SKM-1 treated with dmso at 0.1 percent for 144 hours (cell line): Measurements from ENCODE around the gene GTF2H4.
"Not testable (repeated sequence)": the region's sequence is repeated elsewhere in the genome, so short reads cannot be mapped to it uniquely, and the experiment has no call there.

ENCODE experiments used
- DNase-seq: peaks from one replicate; lab custom pipeline; 2025; ENCODE audit not compliant: unreplicated experiment; lab: John Stamatoyannopoulos, UW

The GTF2H4 gene

GRCh38 chr6:30893666-30894065 is 14.3 kb upstream of the GTF2H4 start:
- DNase-seq: no peak

GRCh38 chr6:30894381-30894780 is 13.6 kb upstream of the GTF2H4 start:
- no peak for DNase-seq

GRCh38 chr6:30894935-30895334 is 13.1 kb upstream of the GTF2H4 start:
- DNase-seq: no peak

- DNase-seq: no peak
These were observed 12.7 kb upstream of the GTF2H4 start for GRCh38 chr6:30895343-30895742.

GRCh38 chr6:30896541-30896940 is 11.5 kb upstream of the GTF2H4 start:
- DNase-seq: no peak

DNA sequence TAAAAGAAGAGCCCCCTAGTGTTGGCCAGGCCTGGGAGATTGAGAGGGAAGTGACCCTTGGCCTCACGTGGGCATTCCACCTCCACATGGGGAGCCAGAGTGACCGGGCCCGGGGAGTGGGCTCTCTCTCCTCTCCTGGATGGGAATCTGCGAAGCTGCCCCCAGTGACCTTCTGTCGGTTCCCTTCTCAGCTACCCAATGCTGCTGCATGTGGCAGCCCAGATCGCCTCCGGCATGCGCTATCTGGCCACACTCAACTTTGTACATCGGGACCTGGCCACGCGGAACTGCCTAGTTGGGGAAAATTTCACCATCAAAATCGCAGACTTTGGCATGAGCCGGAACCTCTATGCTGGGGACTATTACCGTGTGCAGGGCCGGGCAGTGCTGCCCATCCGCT is 10.1 kb upstream of the GTF2H4 start:
- no peak for DNase-seq

- no peak for DNase-seq
These were observed 9.2 kb upstream of the GTF2H4 start for GRCh38 chr6:30898750-30899360.

- DNase-seq: no peak
These were observed 7.1 kb upstream of the GTF2H4 start for GRCh38 chr6:30900863-30901417.

GRCh38 chr6:30901436-30901835 is 6.6 kb upstream of the GTF2H4 start:
- no peak for DNase-seq

DNA sequence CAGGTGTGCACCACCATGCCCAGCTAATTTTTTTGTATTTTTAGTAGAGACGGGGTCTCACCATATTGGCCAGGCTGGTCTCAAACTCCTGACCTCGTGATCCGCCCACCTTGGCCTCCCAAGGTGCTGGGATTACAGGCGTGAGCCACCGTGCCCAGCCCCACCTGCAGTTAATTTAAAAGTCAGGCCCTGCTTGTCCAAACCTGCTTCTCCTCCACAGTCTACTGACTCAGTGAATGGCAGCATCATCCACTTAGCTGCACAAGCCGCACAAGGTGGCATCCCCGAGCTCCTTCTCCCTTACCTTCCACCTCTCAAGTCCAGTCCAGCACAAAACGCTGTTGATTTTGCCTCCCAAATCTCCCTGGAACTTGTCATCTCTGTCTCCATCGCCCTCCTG is 5.8 kb upstream of the GTF2H4 start:
- not testable (repeated sequence) for DNase-seq

DNA sequence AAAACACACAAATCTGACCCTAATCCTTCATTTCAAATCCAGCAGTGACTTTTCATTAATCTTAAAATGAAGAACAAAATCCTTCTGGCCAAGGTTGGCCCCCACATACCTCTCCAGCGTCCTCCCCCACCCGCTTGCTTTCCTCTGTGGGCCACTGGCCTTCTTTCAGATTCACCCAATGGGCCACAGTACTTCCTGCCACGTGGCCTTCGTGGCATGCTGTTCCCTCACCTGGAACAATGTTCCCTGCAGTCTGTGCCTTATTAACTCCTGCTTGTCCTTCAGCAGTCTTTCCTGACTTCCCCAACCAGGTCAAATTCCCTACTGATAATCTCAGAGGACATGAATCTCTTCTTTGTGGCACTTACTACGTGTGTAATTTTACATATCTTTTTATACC is 5.3 kb upstream of the GTF2H4 start:
- DNase-seq: no peak

DNA sequence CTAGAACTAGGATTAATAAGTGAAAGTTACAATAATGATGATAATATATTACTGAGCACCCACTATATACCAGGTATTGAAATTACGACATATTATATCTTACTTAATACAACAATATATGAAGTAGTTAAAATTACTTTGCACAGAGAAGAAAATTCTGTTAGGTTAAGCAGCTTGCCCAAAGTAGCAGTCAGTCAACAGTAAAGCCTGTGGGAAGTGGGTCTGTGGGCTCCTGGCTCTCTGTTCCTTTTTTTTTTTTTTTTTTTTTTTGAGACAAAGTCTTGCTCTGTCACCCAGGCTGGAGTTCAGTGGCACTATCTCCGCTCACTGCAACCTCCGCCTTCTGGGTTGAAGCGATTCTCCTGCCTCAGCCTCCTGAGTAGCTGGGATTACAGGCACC is 4.8 kb upstream of the GTF2H4 start:
- DNase-seq: no peak

DNA sequence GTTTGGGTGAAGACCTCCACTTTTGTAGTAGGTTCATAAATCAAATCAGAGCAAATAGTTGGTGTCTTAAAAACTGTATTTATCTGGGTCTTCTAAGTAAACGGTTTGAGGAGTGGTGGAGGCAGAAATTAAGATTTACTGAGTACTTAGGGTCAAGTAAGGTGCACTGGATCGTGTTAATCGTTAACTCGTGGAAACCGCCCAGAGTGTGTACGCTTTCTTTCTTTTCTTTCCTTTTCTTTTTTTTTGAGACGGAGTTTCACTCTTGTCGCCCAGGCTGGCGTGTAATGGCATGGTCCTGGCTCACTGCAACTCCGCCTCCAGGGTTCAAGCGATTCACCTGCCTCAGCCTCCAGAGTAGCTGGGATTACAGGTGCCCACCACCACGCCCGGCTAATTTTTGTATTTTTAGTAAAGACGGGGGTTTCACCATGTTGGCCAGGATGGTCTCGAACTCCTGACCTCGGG is 683 bp upstream of the GTF2H4 start:
- not testable (repeated sequence) for DNase-seq

DNA sequence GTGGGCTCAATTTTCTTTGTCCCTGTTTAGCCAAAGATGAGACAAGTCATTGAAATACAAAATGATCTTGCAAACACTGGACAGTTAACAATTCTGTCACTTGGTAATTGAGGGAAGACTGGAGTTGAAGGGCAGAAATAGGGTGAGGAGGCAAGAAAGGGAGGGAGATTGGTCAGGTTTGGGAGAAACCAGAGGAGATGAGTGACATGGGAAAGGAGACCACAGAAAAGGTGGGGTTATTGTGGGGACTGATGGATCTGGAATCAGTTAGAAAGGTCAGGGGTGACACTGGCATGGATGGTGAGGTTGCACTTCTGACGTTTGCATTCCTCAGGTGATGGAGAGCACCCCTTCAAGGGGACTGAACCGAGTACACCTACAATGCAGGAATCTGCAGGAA is 693 bp downstream of the GTF2H4 start:
- no peak for DNase-seq

- not testable (repeated sequence) for DNase-seq
These were observed 2.5 kb downstream of the GTF2H4 start for GRCh38 chr6:30910473-30910872.

DNA sequence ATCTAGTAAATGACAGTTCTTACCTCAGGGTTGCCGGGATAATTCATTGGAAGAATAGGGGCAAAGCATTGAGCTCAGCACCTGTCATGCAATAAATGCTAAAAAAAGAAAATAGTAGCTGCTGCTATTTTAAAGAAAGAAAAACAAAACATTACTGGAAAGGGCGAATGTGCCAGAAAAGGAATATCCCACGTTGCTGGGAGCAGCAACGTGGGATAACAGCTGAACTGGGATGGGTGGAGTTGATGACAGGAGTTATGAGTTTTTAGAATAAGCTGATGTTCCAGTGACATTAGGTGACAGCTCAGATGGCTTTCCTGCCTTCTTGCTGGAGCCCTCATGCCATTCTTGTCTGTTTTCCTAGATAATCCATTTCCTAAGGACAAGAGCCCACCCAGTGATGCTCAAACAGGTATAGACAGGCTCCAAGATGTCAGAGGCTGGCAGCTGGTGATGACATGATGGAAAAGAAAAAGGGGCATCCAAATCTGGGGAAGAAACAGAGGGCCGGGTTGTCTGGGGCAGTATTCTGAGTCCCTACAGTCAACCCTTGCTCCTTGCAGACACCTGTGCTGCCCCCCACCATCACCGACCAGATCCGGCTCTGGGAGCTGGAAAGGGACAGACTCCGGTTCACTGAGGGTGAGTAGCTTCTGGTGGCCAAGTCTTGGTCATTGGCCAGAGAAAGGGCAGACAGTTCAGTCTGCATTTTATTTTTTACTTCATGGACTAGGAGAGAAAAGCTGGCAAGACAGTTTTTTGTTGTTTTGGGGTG is 4.9 kb downstream of the GTF2H4 start:
- no peak for DNase-seq

- no peak for DNase-seq
These were observed 5.7 kb downstream of the GTF2H4 start for GRCh38 chr6:30913721-30914075.

DNA sequence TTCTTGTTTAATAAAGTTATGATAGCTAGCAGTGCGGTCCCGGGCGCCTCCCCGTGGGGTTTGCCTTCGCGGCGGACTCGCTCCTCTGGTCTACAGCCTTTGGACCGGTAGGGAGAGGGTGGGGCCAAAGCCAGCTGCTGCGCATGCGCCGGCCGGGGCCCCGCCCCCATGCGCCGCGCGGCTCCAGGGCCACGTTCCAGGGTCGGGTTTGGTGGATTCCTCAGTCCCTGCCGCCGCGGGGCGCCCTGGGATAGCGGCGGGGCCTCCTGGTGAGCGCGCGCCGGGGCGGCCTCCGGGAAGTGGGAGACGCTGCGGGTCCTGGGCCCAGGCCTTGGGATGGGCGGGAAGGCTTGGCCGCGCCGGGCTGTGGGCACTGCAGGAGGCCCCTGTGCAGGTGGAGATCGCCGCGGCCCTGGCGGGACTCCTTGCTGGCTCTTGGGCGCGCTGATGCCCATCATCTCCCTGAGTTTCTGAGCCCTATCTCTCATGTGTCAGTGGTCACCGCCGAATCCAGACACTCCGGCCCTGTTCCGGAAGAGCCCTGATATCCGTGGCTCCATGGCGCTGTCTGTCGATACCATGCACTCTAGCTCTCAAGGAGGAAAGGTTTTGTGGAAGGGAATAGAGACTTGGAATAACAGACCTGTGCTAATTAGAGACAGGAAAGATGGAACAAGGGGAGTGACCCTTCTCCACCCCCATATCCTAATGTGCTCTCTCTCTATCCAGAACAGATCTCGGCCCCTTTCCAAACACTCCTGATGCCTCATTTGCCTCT is 6.3 kb downstream of the GTF2H4 start, which contains the start of gene VARS2:
VARS2 (plus strand) TSS at position 163 of the 778 bp plus-strand sequence; CDS start at position 762, 599 bp downstream.
- DNase-seq: peak; percentile 70

DNA sequence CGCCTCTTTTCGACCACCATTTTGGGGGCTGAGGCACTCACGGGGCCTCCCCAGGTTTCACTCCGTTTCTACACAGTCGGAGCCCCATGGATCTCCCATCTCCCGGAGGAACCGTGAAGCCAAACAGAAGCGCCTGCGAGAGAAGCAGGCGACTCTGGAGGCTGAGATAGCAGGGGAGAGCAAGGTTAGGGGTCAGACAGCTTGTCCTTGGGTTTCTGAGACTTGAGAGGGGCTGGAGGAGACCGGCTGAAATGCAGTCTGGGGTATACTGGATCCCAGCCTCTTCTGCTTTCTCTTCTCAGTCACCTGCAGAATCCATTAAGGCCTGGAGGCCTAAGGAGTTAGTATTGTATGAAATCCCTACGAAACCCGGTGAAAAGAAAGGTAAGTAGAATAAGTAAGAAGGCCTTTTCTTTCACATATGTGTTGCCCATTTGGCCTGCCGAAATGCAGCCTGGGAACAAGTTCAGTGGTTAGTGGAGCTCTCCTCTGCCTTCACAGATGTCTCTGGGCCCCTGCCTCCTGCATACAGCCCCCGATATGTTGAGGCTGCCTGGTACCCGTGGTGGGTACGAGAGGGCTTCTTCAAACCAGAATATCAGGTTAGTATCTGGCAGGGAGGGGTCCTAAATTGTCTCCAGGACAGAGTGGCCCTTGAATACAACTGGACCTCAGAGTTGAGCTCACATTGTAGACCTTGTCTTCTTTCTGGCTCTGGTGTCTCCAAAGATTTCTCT is 7.0 kb downstream of the GTF2H4 start:
- no peak for DNase-seq

- peak; percentile 53 for DNase-seq
These were observed 7.6 kb downstream of the GTF2H4 start for GRCh38 chr6:30915591-30915946.

GRCh38 chr6:30917041-30917440 is 9.0 kb downstream of the GTF2H4 start:
- no peak for DNase-seq
